ENCODE results near the gene GABBR2. TPM values are rescaled to one million over a fixed set of nuclear protein-coding genes. Genes with fewer than 3 reads are reported as not detected.

The GABBR2 gene
- total RNA-seq, 1 donor from 2014 or later: not detected

- Mint-ChIP-seq H3K4me3 (ENCODE audit: low read depth) (no peak overlapping the region), H3K36me3 (ENCODE audit: low read depth) (no peaks in the 10 kb centered on the region), H3K4me1 (ENCODE audit: low read depth) (no peaks in the 10 kb centered on the region), H3K27ac (no peak overlapping the region), H3K9me3 (no peaks in the 10 kb centered on the region), H3K27me3 (ENCODE audit: low read depth) (no peaks in the 10 kb centered on the region)
- no peak for DNase-seq (ENCODE audit: low spot score)
- intact Hi-C loops (cut with micrococcal nuclease): no loop called here
These were observed 335.1 kb downstream of the GABBR2 start for GRCh38 chr9:98373609-98374008.

DNA sequence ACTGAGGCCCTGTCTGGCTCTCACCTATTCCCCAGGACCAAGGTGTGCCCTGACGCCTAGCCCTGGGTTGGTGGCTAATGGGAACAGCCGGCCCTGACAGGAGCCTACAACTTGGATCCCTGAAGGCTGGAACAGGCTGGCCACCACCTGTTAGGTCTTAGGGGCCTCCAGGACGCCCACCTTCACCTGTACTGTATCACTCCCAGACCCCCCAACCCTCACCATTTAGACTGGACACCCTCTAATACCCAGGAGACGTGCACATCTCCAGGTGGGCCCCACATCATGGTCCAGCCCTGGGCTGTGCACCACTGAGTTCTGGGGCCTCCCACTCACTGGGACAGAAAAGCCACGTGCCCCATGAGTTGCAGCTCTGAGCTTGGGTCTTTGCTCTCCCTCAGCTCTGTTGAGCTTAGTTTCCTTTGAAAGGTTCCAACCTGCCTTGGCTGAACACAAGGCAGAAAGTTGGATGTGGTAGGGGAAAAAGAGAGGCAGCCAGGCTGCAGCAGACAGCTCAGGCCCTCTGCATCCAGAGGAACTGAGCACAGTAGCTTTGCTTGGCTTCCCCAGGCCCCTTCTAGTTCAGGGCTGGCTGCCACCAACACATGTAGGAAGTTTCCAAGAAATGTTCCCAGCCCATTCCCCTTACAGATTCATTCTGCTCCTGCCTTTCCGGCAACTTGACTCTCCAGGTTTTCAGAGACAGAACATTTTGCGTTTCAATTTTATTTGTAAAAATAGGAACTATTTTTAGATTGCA, 336.5 kb downstream of the GABBR2 start:
- no peaks in the 10 kb centered on the region for H3K27me3 Mint-ChIP-seq (ENCODE audit: low read depth)
- H3K27ac Mint-ChIP-seq: no peak overlapping the region
- H3K4me1 Mint-ChIP-seq (ENCODE audit: low read depth): no peaks in the 10 kb centered on the region
- intact Hi-C loops (cut with micrococcal nuclease): no loop called here
- H3K9me3 Mint-ChIP-seq: no peaks in the 10 kb centered on the region
- no peak overlapping the region for H3K4me3 Mint-ChIP-seq (ENCODE audit: low read depth)
- H3K36me3 Mint-ChIP-seq (ENCODE audit: low read depth): no peaks in the 10 kb centered on the region
- no peak for DNase-seq (ENCODE audit: low spot score)

- Mint-ChIP-seq H3K4me1 (ENCODE audit: low read depth) (no peaks in the 10 kb centered on the region), H3K36me3 (ENCODE audit: low read depth) (no peaks in the 10 kb centered on the region), H3K27me3 (ENCODE audit: low read depth) (no peaks in the 10 kb centered on the region)
These were observed 337.8 kb downstream of the GABBR2 start for GRCh38 chr9:98370976-98371315.

DNA sequence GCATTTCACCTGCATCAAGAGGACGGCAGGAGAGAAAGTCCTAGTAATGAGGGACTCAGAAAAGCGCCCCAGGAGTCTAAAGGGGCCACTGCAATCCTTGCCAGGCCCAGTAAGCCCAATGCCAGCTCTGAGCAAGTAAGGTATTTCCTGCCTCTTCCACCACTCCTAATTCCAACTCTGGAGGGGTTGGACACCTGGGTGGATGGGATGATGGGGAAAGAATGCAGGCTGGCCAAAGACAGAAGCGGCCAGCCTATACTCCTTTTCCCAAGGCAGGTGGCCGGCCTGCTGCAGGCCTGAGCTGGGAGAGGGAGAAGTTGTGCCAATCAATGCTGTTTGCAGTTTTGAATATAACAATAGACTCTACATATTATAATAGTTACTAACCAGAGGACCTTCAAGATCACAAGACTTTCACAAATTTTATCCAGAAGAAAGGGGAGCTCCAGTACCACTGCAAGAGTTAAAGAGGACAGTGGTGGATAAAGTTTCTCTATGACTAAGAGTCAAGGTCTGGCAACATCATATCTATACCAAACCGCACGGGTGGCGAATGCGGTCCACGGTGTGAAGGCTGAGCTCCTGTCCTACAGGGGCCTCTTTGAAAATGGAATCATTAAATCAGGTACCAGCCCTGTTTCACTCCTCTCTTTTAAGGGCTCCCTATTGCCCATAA, 338.3 kb downstream of the GABBR2 start:
- no peaks in the 10 kb centered on the region for H3K27me3 Mint-ChIP-seq (ENCODE audit: low read depth)
- no peak overlapping the region for H3K27ac Mint-ChIP-seq
- intact Hi-C loops (cut with micrococcal nuclease): no loop called here
- H3K9me3 Mint-ChIP-seq: peaks cover 5% of the 10 kb centered on the region
- no peaks in the 10 kb centered on the region for H3K36me3 Mint-ChIP-seq (ENCODE audit: low read depth)
- no peak overlapping the region for H3K4me3 Mint-ChIP-seq (ENCODE audit: low read depth)
- no peaks in the 10 kb centered on the region for H3K4me1 Mint-ChIP-seq (ENCODE audit: low read depth)
- DNase-seq (ENCODE audit: low spot score): no peak

More at GRCh38 chr9:98370976-98371315, 337.8 kb downstream of the GABBR2 start:
- no peak overlapping the region for H3K4me3 Mint-ChIP-seq (ENCODE audit: low read depth)
- intact Hi-C loops (cut with micrococcal nuclease): no loop called here
- peaks cover under 1% of the 10 kb centered on the region for H3K9me3 Mint-ChIP-seq
- no peak overlapping the region for H3K27ac Mint-ChIP-seq
- DNase-seq (ENCODE audit: low spot score): no peak

GRCh38 chr9:98369896-98370295, 338.8 kb downstream of the GABBR2 start:
- no peak overlapping the region for H3K27ac Mint-ChIP-seq
- intact Hi-C loops (cut with micrococcal nuclease): no loop called here
- H3K36me3 Mint-ChIP-seq (ENCODE audit: low read depth): no peaks in the 10 kb centered on the region
- no peak overlapping the region for H3K4me3 Mint-ChIP-seq (ENCODE audit: low read depth)
- no peaks in the 10 kb centered on the region for H3K4me1 Mint-ChIP-seq (ENCODE audit: low read depth)
- H3K9me3 Mint-ChIP-seq: peaks cover 11% of the 10 kb centered on the region
- no peak for DNase-seq (ENCODE audit: low spot score)
- H3K27me3 Mint-ChIP-seq (ENCODE audit: low read depth): no peaks in the 10 kb centered on the region

- H3K36me3 Mint-ChIP-seq (ENCODE audit: low read depth): no peaks in the 10 kb centered on the region
- H3K4me1 Mint-ChIP-seq (ENCODE audit: low read depth): no peaks in the 10 kb centered on the region
- no peaks in the 10 kb centered on the region for H3K27me3 Mint-ChIP-seq (ENCODE audit: low read depth)
- no peak for DNase-seq (ENCODE audit: low spot score)
- no peak overlapping the region for H3K4me3 Mint-ChIP-seq (ENCODE audit: low read depth)
- H3K9me3 Mint-ChIP-seq: peaks cover 12% of the 10 kb centered on the region
- intact Hi-C loops (cut with micrococcal nuclease): no loop called here
- no peak overlapping the region for H3K27ac Mint-ChIP-seq
These were observed 339.3 kb downstream of the GABBR2 start for GRCh38 chr9:98369471-98369870.

GRCh38 chr9:98369066-98369425, 339.7 kb downstream of the GABBR2 start:
- Mint-ChIP-seq H3K4me1 (ENCODE audit: low read depth) (no peaks in the 10 kb centered on the region), H3K27ac (no peak overlapping the region), H3K9me3 (peaks cover 12% of the 10 kb centered on the region), H3K4me3 (ENCODE audit: low read depth) (no peak overlapping the region), H3K36me3 (ENCODE audit: low read depth) (no peaks in the 10 kb centered on the region), H3K27me3 (ENCODE audit: low read depth) (no peaks in the 10 kb centered on the region)
- intact Hi-C loops (cut with micrococcal nuclease): no loop called here
- no peak for DNase-seq (ENCODE audit: low spot score)

GRCh38 chr9:98368366-98369065, 340.2 kb downstream of the GABBR2 start:
- Mint-ChIP-seq H3K27ac (no peak overlapping the region), H3K36me3 (ENCODE audit: low read depth) (no peaks in the 10 kb centered on the region), H3K27me3 (ENCODE audit: low read depth) (no peaks in the 10 kb centered on the region), H3K4me1 (ENCODE audit: low read depth) (no peaks in the 10 kb centered on the region), H3K9me3 (peaks cover 12% of the 10 kb centered on the region), H3K4me3 (ENCODE audit: low read depth) (no peak overlapping the region)
- intact Hi-C loops (cut with micrococcal nuclease): no loop called here
- no peak for DNase-seq (ENCODE audit: low spot score)

GRCh38 chr9:98367923-98368322, 340.8 kb downstream of the GABBR2 start:
- Mint-ChIP-seq H3K4me1 (ENCODE audit: low read depth) (no peaks in the 10 kb centered on the region), H3K27ac (no peak overlapping the region), H3K9me3 (peaks cover 12% of the 10 kb centered on the region), H3K27me3 (ENCODE audit: low read depth) (no peaks in the 10 kb centered on the region), H3K4me3 (ENCODE audit: low read depth) (no peak overlapping the region), H3K36me3 (ENCODE audit: low read depth) (no peaks in the 10 kb centered on the region)
- intact Hi-C loops (cut with micrococcal nuclease): no loop called here
- DNase-seq (ENCODE audit: low spot score): no peak

- Mint-ChIP-seq H3K27ac (no peak overlapping the region), H3K27me3 (ENCODE audit: low read depth) (no peaks in the 10 kb centered on the region), H3K9me3 (peaks cover 12% of the 10 kb centered on the region), H3K4me1 (ENCODE audit: low read depth) (no peaks in the 10 kb centered on the region), H3K4me3 (ENCODE audit: low read depth) (no peak overlapping the region), H3K36me3 (ENCODE audit: low read depth) (no peaks in the 10 kb centered on the region)
- intact Hi-C loops (cut with micrococcal nuclease): no loop called here
- no peak for DNase-seq (ENCODE audit: low spot score)
These were observed 341.3 kb downstream of the GABBR2 start for GRCh38 chr9:98367371-98367900.

- Mint-ChIP-seq H3K27me3 (ENCODE audit: low read depth) (no peaks in the 10 kb centered on the region), H3K36me3 (ENCODE audit: low read depth) (no peaks in the 10 kb centered on the region), H3K4me3 (ENCODE audit: low read depth) (no peak overlapping the region), H3K9me3 (peaks cover 12% of the 10 kb centered on the region), H3K27ac (no peak overlapping the region), H3K4me1 (ENCODE audit: low read depth) (no peaks in the 10 kb centered on the region)
- DNase-seq (ENCODE audit: low spot score): no peak
- intact Hi-C loops (cut with micrococcal nuclease): no loop called here
These were observed 343.0 kb downstream of the GABBR2 start for GRCh38 chr9:98365781-98366180.

- Mint-ChIP-seq H3K4me1 (ENCODE audit: low read depth) (no peaks in the 10 kb centered on the region), H3K27me3 (ENCODE audit: low read depth) (no peaks in the 10 kb centered on the region), H3K27ac (no peak overlapping the region), H3K4me3 (ENCODE audit: low read depth) (no peak overlapping the region), H3K36me3 (ENCODE audit: low read depth) (no peaks in the 10 kb centered on the region), H3K9me3 (peaks cover 12% of the 10 kb centered on the region)
- no peak for DNase-seq (ENCODE audit: low spot score)
- intact Hi-C loops (cut with micrococcal nuclease): no loop called here
These were observed 343.5 kb downstream of the GABBR2 start for GRCh38 chr9:98365227-98365669.

- intact Hi-C loops (cut with micrococcal nuclease): no loop called here
- no peak overlapping the region for H3K27ac Mint-ChIP-seq
- no peaks in the 10 kb centered on the region for H3K27me3 Mint-ChIP-seq (ENCODE audit: low read depth)
- H3K36me3 Mint-ChIP-seq (ENCODE audit: low read depth): no peaks in the 10 kb centered on the region
- H3K4me1 Mint-ChIP-seq (ENCODE audit: low read depth): no peaks in the 10 kb centered on the region
- no peak for DNase-seq (ENCODE audit: low spot score)
- peaks cover 12% of the 10 kb centered on the region for H3K9me3 Mint-ChIP-seq
- no peak overlapping the region for H3K4me3 Mint-ChIP-seq (ENCODE audit: low read depth)
These were observed 344.6 kb downstream of the GABBR2 start for GRCh38 chr9:98364086-98364485.

Data from activated T-helper 2 cell treated with anti-CD3 and anti-CD28 coated beads, Interferon-gamma antibody, Interleukin-2, Interleukin-4, amounts not matched to agents 10 μg/mL and 5 μg/mL and 100 μg/mL, durations not matched to agents 14 hours and 24 hours and 36 hours (primary cell).